Umbilical cord (tissue), 2 donors: ENCODE data around the gene TRIM38. TPM values are rescaled to one million over a fixed set of nuclear protein-coding genes. Genes with fewer than 3 reads are reported as not detected.

Experiments
- DNase-seq: peaks from one replicate; pipeline ENCODE4 v3.0.0-alpha.2; 2015; ENCODE audit warnings: low spot score
- total RNA-seq: library from RNA; depleted of rRNA; stranded (reverse); fragments of >200 nt; gene quantifications from one replicate; pipeline ENCODE4 v1.2.3, GENCODE V29; 2014; ENCODE audit warnings: low replicate concordance; ENCODE audit not compliant: insufficient read depth

TRIM38 gene
- total RNA-seq, 1 donor from 2014 or later: 9.9 TPM

DNA sequence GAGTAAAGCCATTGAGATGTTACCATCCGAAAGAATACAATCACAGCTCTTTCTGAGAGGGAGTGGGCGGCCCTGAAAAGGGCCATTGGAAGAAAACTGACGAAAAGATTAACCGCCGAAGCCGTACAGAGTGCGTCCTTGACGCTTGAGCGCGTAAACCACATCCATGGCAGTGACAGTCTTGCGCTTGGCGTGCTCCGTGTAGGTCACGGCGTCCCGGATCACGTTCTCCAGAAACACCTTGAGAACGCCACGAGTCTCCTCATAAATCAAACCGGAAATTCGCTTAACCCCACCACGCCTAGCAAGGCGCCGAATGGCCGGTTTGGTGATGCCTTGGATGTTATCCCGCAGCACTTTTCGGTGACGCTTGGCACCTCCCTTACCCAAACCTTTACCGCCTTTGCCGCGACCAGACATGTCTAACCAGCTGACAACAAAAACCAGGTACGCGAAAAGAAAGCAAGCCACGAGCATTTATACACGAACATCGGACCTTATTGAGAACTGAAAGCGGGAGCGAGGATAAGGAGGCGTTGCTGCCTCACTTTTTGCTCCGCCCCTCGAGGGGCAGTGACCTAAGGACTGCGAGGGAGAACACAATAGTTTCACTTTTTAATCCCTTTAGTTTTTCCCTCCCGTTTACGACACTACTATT is 64.4 kb downstream of the TRIM38 start:
- DNase-seq: peak; percentile 98

GRCh38 chr6:26027491-26028211 is 65.0 kb downstream of the TRIM38 start:
- DNase-seq: no peak

DNA sequence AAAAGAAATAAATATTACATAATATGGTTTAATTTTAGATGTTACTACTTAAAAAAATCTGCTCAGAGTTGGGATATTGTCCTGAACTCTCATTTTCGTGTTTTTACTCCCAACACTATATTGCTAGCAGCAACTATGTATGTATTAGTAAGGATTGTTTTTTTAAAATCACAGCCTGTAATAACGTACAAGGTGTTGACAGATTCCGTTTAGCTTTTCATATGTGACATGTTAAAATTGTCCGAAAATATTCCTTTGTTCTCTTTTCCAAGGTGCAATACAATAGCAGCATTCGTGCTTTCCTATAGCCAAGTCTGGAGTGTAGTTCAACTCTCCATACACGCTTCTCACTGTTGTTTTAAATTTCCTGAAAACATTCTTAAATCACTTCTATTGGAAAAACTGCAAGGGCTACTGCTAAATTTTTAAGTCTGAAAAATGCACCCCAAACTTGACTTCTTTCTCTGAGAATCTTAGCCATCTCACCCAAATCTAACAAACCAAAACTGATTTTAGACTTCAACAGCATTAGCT is 65.7 kb downstream of the TRIM38 start:
- no peak for DNase-seq

DNA sequence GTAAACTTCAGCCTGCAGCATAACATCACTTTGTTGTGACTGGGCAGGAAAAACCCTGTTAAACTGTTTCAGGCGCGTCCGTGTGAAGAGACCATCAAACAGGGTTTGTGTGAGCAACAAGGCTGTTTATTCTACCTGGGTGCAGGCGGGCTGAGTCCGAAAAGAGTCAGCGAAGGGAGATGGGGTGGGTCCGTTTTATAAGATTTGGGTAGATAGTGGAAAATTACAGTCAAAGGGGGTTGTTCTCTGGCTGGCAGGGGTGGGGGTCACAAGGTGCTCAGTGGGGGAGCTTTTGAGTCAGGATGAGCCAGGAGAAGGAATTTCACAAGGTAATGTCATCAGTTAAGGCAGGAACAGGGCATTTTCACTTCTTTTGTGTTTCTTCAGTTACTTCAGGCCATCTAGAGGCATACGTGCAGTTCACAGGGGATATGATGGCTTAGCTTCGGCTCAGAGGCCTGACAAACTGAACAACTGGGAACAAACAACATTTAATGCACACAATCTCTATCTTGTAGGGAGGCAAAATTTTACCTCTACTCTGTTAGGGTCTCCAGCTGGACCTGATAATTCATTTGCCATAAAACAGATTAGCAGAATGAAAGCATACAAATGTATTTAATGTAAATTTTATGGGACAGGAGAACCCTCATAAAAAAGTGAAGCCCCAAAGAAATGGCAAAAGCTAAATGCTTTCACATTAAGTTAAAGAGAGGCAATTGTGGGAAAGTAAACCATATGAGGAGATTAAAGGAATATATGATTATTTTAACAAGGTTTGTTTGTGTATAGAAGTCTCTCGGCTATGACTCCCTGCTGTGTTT is 66.4 kb downstream of the TRIM38 start:
- DNase-seq: no peak

- DNase-seq: no peak
These were observed 66.9 kb downstream of the TRIM38 start for GRCh38 chr6:26029570-26029856.

GRCh38 chr6:26029857-26030653 is 67.5 kb downstream of the TRIM38 start:
- DNase-seq: no peak

DNA sequence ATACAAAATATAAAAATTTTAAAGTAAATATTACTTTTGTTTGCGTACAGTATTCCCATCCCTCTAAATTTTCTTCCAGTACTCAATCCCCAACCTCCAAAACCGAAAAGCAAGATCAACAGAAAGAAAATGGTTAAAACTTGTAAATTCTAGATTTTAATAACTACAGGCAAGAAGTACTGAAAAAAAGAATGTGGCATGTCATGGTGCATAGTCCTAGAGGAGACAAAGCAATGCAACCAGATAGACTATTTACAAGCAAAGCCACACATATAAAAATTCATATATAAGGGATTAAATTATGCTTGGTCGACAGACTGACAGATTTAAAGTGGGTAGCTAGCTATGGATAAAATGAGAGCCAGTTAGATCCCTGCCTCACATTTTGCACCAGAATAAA is 68.1 kb downstream of the TRIM38 start:
- no peak for DNase-seq

- DNase-seq: no peak
These were observed 68.6 kb downstream of the TRIM38 start for GRCh38 chr6:26031151-26031594.

- DNase-seq: peak; percentile 99
These were observed 69.2 kb downstream of the TRIM38 start for GRCh38 chr6:26031595-26032339.

- DNase-seq: peak; percentile 70
These were observed 69.9 kb downstream of the TRIM38 start for GRCh38 chr6:26032340-26033084.

DNA sequence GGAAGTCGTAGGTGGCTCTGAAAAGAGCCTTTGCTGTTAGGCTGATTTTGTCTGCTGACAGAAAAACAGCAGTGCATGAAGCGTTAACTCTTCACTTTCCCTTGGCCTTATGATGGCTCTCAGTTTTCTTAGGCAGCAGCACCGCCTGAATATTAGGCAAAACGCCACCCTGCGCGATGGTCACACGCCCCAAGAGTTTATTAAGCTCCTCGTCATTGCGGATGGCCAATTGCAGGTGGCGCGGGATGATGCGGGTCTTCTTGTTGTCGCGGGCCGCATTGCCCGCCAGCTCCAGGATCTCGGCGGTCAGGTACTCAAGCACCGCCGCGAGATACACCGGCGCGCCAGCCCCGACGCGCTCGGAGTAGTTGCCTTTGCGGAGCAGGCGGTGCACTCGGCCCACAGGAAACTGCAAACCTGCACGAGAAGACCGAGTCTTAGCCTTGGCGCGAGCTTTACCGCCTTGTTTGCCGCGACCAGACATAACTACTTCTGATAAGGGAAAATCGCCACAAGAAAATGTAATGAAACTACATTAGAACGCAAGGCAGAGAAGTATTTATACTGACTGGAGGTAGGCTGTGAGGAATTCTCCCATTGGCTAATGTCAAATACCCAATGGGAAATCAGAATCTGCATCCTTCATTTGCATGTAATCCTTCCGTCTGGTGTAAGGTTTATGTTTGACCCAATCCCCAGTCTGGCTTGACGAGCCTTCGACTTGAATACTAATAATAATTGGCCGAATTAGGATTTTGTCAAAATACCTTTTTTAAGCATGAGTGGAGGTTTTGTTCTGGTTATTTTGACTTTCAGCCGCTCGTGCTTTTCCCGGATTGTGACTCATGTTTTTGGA is 70.7 kb downstream of the TRIM38 start:
- peak; percentile 98 for DNase-seq

DNA sequence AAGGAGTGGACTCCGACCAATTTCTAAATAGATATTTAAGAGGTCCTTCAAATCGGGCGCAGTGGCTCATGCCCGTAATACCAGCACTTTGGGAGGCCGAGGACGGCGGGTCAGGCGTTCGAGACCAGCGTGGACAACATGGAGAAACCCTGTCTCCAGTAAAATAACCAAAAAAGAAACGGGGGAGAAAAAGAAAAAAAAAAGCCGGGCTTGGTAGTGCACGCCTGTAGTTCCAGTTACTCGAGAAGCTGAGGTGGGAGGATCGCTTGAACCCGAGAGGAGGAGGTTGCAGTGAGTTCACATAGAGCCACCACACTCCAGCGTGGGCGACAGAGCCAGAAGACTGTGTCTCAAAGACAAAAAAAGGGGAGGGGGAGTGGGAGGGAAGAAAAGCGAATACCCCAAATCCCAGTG is 71.3 kb downstream of the TRIM38 start:
- no peak for DNase-seq

- DNase-seq: no peak
These were observed 72.3 kb downstream of the TRIM38 start for GRCh38 chr6:26034905-26035304.

Other genes with a start within 250 kb of the TRIM38 start
- 2.4 TPM for gene SLC17A4, start 208.1 kb upstream of the TRIM38 start, total RNA-seq
- gene SLC17A1, start 130.8 kb upstream of the TRIM38 start, total RNA-seq: 6.5 TPM
- gene SLC17A3, start 88.6 kb upstream of the TRIM38 start, total RNA-seq: 6.7 TPM
- 0.48 TPM for gene SLC17A2, start 32.1 kb upstream of the TRIM38 start, total RNA-seq
- 11.8 TPM for gene HFE, start 124.6 kb downstream of the TRIM38 start, total RNA-seq